NCI-H2196 treated with DMSO at 0.1 percent for 48 hours (cell line): ENCODE measurements around the gene GZMM.
A peak's percentile ranks its signal among the peaks of the same experiment; 100 is the strongest.

ENCODE experiments used
- DNase-seq: peaks from one replicate; lab custom pipeline; 2025; ENCODE audit not compliant: unreplicated experiment; lab: John Stamatoyannopoulos, UW

Gene GZMM

GRCh38 chr19:511101-511851 is 32.6 kb upstream of the GZMM start:
- DNase-seq, result peak; percentile 91

- no peak for DNase-seq
These were observed 31.1 kb upstream of the GZMM start for GRCh38 chr19:512547-513365.

- no peak for DNase-seq
These were observed 30.3 kb upstream of the GZMM start for GRCh38 chr19:513368-514165.

GRCh38 chr19:514166-514663 is 29.6 kb upstream of the GZMM start:
- no peak for DNase-seq

- no peak for DNase-seq
These were observed 25.9 kb upstream of the GZMM start for GRCh38 chr19:517721-518597.

- DNase-seq, result no peak
These were observed 25.1 kb upstream of the GZMM start for GRCh38 chr19:518598-519231.

GRCh38 chr19:519449-519865 is 24.4 kb upstream of the GZMM start:
- no peak for DNase-seq

- no peak for DNase-seq
These were observed 21.1 kb upstream of the GZMM start for GRCh38 chr19:522726-523125.

GRCh38 chr19:524062-524674 is 19.7 kb upstream of the GZMM start:
- no peak for DNase-seq

GRCh38 chr19:525029-525428 is 18.8 kb upstream of the GZMM start:
- no peak for DNase-seq

- no peak for DNase-seq
These were observed 17.9 kb upstream of the GZMM start for GRCh38 chr19:525857-526419.

- DNase-seq, result no peak
These were observed 13.5 kb upstream of the GZMM start for GRCh38 chr19:530134-531008.

GRCh38 chr19:531009-531752 is 12.7 kb upstream of the GZMM start:
- DNase-seq, result peak; percentile 71

- DNase-seq, result no peak
These were observed 11.9 kb upstream of the GZMM start, which contains the start of gene CDC34 for GRCh38 chr19:531753-532560. Gene CDC34 (plus strand): TSS chr19:531760. CDS start chr19:531932, 172 bp downstream.

GRCh38 chr19:532561-533363 is 11.1 kb upstream of the GZMM start:
- peak; percentile 36 for DNase-seq
